GM12801 (cell line): ENCODE results near the gene RCHY1.

Experiments used
- TF ChIP-seq, protein P1 (sequence below): IDR thresholded peaks from one replicate; pipeline ENCODE4 v1.5.1; 2011; ENCODE audit warnings: control low read depth; ENCODE audit not compliant: insufficient read length; ENCODE audit errors: extremely low read depth

RCHY1 gene

DNA sequence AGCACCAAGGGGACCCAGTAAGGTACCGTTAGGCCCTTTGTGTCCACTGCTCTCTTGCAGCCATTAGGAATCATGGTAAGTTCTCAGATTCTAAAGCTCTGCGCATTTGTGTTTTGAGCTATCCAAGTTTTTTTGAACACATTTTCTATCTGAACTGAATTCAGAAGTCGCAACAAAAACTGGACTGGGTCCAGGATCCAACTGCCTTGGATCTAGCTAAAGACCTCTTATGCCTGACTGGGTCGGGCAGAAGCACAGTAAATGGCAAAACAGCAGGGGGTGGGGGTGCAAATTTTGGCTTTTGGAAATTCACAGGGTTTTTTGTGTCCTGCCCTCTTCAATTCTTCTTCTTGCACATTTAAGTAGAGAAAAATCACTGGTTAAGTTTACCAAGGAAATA, 30.0 kb downstream of the RCHY1 start:
- TF ChIP-seq, protein P1, sequence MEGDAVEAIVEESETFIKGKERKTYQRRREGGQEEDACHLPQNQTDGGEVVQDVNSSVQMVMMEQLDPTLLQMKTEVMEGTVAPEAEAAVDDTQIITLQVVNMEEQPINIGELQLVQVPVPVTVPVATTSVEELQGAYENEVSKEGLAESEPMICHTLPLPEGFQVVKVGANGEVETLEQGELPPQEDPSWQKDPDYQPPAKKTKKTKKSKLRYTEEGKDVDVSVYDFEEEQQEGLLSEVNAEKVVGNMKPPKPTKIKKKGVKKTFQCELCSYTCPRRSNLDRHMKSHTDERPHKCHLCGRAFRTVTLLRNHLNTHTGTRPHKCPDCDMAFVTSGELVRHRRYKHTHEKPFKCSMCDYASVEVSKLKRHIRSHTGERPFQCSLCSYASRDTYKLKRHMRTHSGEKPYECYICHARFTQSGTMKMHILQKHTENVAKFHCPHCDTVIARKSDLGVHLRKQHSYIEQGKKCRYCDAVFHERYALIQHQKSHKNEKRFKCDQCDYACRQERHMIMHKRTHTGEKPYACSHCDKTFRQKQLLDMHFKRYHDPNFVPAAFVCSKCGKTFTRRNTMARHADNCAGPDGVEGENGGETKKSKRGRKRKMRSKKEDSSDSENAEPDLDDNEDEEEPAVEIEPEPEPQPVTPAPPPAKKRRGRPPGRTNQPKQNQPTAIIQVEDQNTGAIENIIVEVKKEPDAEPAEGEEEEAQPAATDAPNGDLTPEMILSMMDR: no peak

GRCh38 chr4:75477201-75477600, 37.0 kb downstream of the RCHY1 start:
- TF ChIP-seq, protein P1: no peak

DNA sequence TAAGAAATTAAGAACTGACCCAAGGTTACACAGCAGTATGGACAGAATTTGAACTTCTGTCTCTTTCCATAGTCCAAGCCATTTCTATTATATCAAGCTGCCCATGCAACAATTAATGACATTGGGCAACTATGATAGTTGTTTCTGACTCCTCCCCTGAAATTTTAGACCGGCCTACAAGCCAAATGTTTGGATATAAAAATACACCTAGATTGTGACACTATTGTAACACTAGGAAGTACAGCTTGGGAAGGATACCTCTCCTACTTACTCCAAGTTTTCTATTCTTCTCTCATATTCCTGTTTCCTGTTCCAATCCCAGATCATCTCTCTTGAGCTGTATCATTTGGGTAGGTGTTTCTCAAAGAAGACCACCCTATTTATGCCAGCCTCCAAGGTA, 43.5 kb downstream of the RCHY1 start:
- TF ChIP-seq, protein P1: no peak

DNA sequence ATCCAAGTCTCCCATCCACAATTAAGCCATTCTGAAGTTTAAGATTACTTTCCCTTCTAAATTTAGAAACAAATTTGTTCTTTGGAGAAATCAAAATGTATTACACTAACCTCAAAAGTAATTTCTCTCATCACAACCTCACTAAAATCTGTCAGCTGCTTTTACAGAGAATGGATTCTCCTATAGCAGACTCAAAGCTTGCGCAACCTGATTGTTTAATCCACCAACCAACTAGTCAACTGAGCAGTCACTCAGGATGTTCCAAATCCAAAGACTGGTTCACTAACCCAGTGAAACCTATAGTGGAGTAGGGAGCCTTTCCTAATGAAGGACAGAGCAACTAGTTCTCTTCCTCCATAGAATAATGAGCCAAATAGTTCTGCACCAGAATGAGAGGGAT, 44.3 kb downstream of the RCHY1 start:
- TF ChIP-seq, protein P1: no peak

- TF ChIP-seq, protein P1: no peak
Measured at GRCh38 chr4:75457365-75457764, 56.8 kb downstream of the RCHY1 start.

- TF ChIP-seq, protein P1: no peak
Measured at GRCh38 chr4:75434105-75434504, 80.1 kb downstream of the RCHY1 start.

DNA sequence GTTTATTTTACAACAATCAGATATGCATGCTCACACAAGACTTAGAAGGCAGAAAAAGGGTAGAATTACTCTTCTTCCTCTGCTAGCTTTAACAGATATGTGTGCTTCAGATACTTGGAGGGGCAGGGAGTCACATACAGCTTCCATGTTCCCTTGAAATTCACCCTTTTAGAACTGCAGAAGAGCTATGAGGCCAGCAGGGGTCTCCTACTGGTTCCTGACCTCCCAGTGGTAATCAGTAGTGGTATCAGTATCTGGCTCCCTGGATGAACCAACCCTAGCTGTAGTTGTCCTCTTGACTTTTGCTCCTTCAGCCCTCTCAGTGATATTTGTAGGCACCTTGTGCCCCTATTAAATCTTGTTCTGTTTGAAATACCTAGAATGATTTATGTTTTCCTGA, 81.5 kb downstream of the RCHY1 start:
- TF ChIP-seq, protein P1: no peak

GRCh38 chr4:75429208-75429607, 85.0 kb downstream of the RCHY1 start:
- TF ChIP-seq, protein P1: no peak
